IMR-90 (cell line): ENCODE results near the gene FBRSL1. TPM values are rescaled to one million over a fixed set of nuclear protein-coding genes. Genes with fewer than 3 reads are reported as not detected.

Experiments
- ATAC-seq: fragments of 200-7000 bp; cut with Tn5 transposase; 2 replicates; pipeline ENCODE4 v1.9.1; 2020; ENCODE audit warnings: low read depth, mild to moderate bottlenecking, moderate library complexity
- BruUV-seq: library from RNA; stranded (reverse); fragments of 400-500 nt; replicated peaks from 2 replicates; lab custom pipeline; 2021; lab: Mats Ljungman, UMichigan
- CTCF ChIA-PET: fragments of 300-600 bp; formaldehyde crosslinking; extraction: SDS; loops from one replicate; lab custom pipeline; 2021; ENCODE audit warnings: antibody characterized with exemption; lab: Yijun Ruan, JAX
- POLR2A ChIA-PET: fragments of 300-600 bp; sonication (Branson Sonifier 250); formaldehyde crosslinking; loops from one replicate; lab custom pipeline; 2022; ENCODE audit warnings: antibody characterized with exemption; ENCODE audit not compliant: unreplicated experiment; lab: Charles Lee
- DNase-seq: peaks from one replicate; pipeline ENCODE4 v3.0.0; 2013
- H2AFZ ChIP-seq: replicated peaks from 2 replicates; pipeline ENCODE3; 2013; ENCODE audit warnings: low read length, mild to moderate bottlenecking; ENCODE audit not compliant: poor library complexity
- H2AK5ac ChIP-seq: 2 replicates; pipeline ENCODE4 v1.6.1; 2013; ENCODE audit warnings: low read depth, low read length, inconsistent platforms
- H2AK9ac ChIP-seq: replicated peaks from 2 replicates; pipeline ENCODE3; 2013; ENCODE audit warnings: mild to moderate bottlenecking, low read depth, low read length, moderate library complexity; ENCODE audit not compliant: poor library complexity
- H2BK120ac ChIP-seq: 2 replicates; pipeline ENCODE4 v1.6.1; 2013; ENCODE audit warnings: low read depth, low read length, inconsistent platforms
- H2BK15ac ChIP-seq: 3 replicates; pipeline ENCODE4 v1.6.1; 2013; ENCODE audit warnings: low read depth, low read length, inconsistent platforms
- H2BK20ac ChIP-seq: 2 replicates; pipeline ENCODE4 v1.6.1; 2013; ENCODE audit warnings: low read depth, mild to moderate bottlenecking, inconsistent platforms, low read length, moderate library complexity
- H2BK5ac ChIP-seq: 2 replicates; pipeline ENCODE4 v1.6.1; 2013; ENCODE audit warnings: mild to moderate bottlenecking, low read depth, low read length, inconsistent platforms; ENCODE audit not compliant: poor library complexity, severe bottlenecking
- H3K14ac ChIP-seq: replicated peaks from 2 replicates; pipeline ENCODE4 v1.6.1; 2013; ENCODE audit warnings: low read depth, low read length, inconsistent platforms
- H3K18ac ChIP-seq: 2 replicates; pipeline ENCODE4 v1.6.1; 2013; ENCODE audit warnings: low read depth, low read length, control low read depth
- H3K23ac ChIP-seq: 2 replicates; pipeline ENCODE4 v1.6.1; 2013; ENCODE audit warnings: low read depth, low read length, inconsistent platforms
- H3K27ac ChIP-seq: 2 replicates; pipeline ENCODE4 v1.5.1; 2013; ENCODE audit warnings: mild to moderate bottlenecking, control low read depth, low read length; ENCODE audit not compliant: insufficient read depth
- H3K27me3 ChIP-seq: 2 replicates; pipeline ENCODE4 v1.6.1; 2013; ENCODE audit warnings: low read length; ENCODE audit not compliant: control insufficient read depth, insufficient read depth
- H3K36me3 ChIP-seq: 2 replicates; pipeline ENCODE4 v1.6.1; 2013; ENCODE audit warnings: low read length, mixed read lengths; ENCODE audit not compliant: control insufficient read depth, insufficient read depth
- H3K4ac ChIP-seq: 2 replicates; pipeline ENCODE4 v1.6.1; 2013; ENCODE audit warnings: low read depth, low read length, inconsistent platforms
- H3K4me1 ChIP-seq: 2 replicates; pipeline ENCODE4 v1.6.1; 2013; ENCODE audit warnings: low read length, mixed read lengths; ENCODE audit not compliant: control insufficient read depth, insufficient read depth
- H3K4me2 ChIP-seq: 2 replicates; pipeline ENCODE4 v1.6.1; 2013; ENCODE audit warnings: low read depth, mild to moderate bottlenecking, control low read depth, low read length, moderate library complexity
- H3K4me3 ChIP-seq: 2 replicates; pipeline ENCODE4 v1.5.1; 2013; ENCODE audit warnings: low read depth, mild to moderate bottlenecking, control low read depth, low read length, moderate library complexity; ENCODE audit not compliant: insufficient read depth
- H3K56ac ChIP-seq: 2 replicates; pipeline ENCODE4 v1.6.1; 2013; ENCODE audit warnings: low read length, inconsistent platforms; ENCODE audit not compliant: insufficient read depth; ENCODE audit errors: extremely low read depth
- H3K79me1 ChIP-seq, 2 experiments: 2 replicates each; pipeline ENCODE4 v1.6.1; 2013; ENCODE audit warnings: low read length in 2 of 2, inconsistent platforms in 1 of 2, low read depth in 1 of 2
- H3K9ac ChIP-seq: 2 replicates; pipeline ENCODE4 v1.6.1; 2013; ENCODE audit warnings: low read depth, low read length, control low read depth
- H3K9me1 ChIP-seq: 2 replicates; pipeline ENCODE4 v1.6.1; 2013; ENCODE audit warnings: low read length, inconsistent platforms; ENCODE audit not compliant: insufficient read depth
- H3K9me3 ChIP-seq: 2 replicates; pipeline ENCODE4 v1.6.1; 2013; ENCODE audit warnings: low read length; ENCODE audit not compliant: control insufficient read depth, insufficient read depth
- H4K20me1 ChIP-seq: 2 replicates; pipeline ENCODE4 v1.6.1; 2013; ENCODE audit warnings: low read length, inconsistent platforms; ENCODE audit not compliant: insufficient read depth
- H4K5ac ChIP-seq: 2 replicates; pipeline ENCODE4 v1.6.1; 2013; ENCODE audit warnings: mild to moderate bottlenecking, low read depth, low read length, control low read depth
- H4K8ac ChIP-seq, 2 experiments: 2 replicates each; pipeline ENCODE4 v1.6.1; 2013; ENCODE audit warnings: low read depth in 2 of 2, low read length in 2 of 2, control low read depth in 1 of 2, inconsistent platforms in 1 of 2
- H4K91ac ChIP-seq: 2 replicates; pipeline ENCODE4 v1.6.1; 2013; ENCODE audit warnings: low read depth, low read length, inconsistent platforms; ENCODE audit not compliant: insufficient read depth
- CTCF ChIP-seq: conservative IDR thresholded peaks from 2 replicates; pipeline ENCODE4 v1.5.1; 2012; ENCODE audit warnings: mild to moderate bottlenecking, low read depth, low read length, improper control_type of control experiment
- ELK1 ChIP-seq: fragments of 150-350 bp; IDR thresholded peaks from 2 replicates; pipeline ENCODE4 v1.6.1; 2016; ENCODE audit warnings: low read depth, mild to moderate bottlenecking, low read length, moderate library complexity, borderline replicate concordance
- MAZ ChIP-seq: IDR thresholded peaks from 2 replicates; pipeline ENCODE4 v1.6.1; 2012; ENCODE audit warnings: low read depth, mild to moderate bottlenecking, low read length, improper control_type of control experiment, moderate library complexity, borderline replicate concordance
- MXI1 ChIP-seq: IDR thresholded peaks from 2 replicates; pipeline ENCODE4 v1.6.1; 2012; ENCODE audit warnings: low read depth, mild to moderate bottlenecking, low read length, moderate library complexity, borderline replicate concordance
- POLR2A ChIP-seq: IDR thresholded peaks from 2 replicates; pipeline ENCODE4 v1.6.1; 2012; ENCODE audit warnings: mild to moderate bottlenecking, low read depth, low read length
- USF2 ChIP-seq: fragments of 150-350 bp; IDR thresholded peaks from 2 replicates; pipeline ENCODE4 v1.6.1; 2017; ENCODE audit warnings: mild to moderate bottlenecking, antibody characterized with exemption, low read length, low read depth
- WGBS, 2 experiments: methylation state at CpG; one replicate each; pipeline versions ENCODE4 v1.1.5 to v1.1.7; 2013; ENCODE audit warnings: missing lambda C conversion rate in 2 of 2; ENCODE audit not compliant: insufficient read length in 1 of 2; ENCODE audit errors: extremely low coverage in 2 of 2; 5-methylcytosine and 5-hydroxymethylcytosine counted together
- dilution Hi-C: fragments of 300-500 bp; cut with HindIII; formaldehyde crosslinking; loops from one replicate; pipeline ENCODE4 v1.14.3; 2018; ENCODE audit warnings: low sequenced_read_pairs; ENCODE audit not compliant: unreplicated experiment
- in situ Hi-C: fragments of 300-500 bp; cut with MboI; formaldehyde crosslinking; loops from 3 replicates; pipeline ENCODE4 v1.14.3; 2019; ENCODE audit warnings: low sequenced_read_pairs, inconsistent platforms, mixed read lengths
- intact Hi-C: fragments of 100-400 bp; cut with micrococcal nuclease; formaldehyde crosslinking; loops from 2 replicates; pipeline ENCODE4 v1.10.0; 2022
- polyA plus RNA-seq, 3 experiments: library from polyadenylated mRNA; depleted of rRNA; stranded (reverse); fragments of >200 nt; gene quantifications; 2 replicates each; pipeline ENCODE4 v1.2.3, GENCODE V29; 2012; ENCODE audit warnings: low replicate concordance in 1 of 3
- total RNA-seq: library from RNA; depleted of rRNA; stranded (reverse); fragments of >200 nt; gene quantifications from 2 replicates; pipeline ENCODE4 v1.2.3, GENCODE V29; 2012

The FBRSL1 gene
- total and polyA plus RNA-seq, 2 of the 4 experiments (the other 2 are of a cell fraction), result 0.36 to 10.8 TPM

- Histone ChIP-seq H3K36me3 (no peaks in the 10 kb centered on the region), H2BK5ac (no peak overlapping the region), H3K9me3 (no peaks in the 10 kb centered on the region), H3K9me1 (no peaks in the 10 kb centered on the region), H3K27me3 (peaks cover 24% of the 10 kb centered on the region), H4K91ac (no peak overlapping the region), H3K23ac (no peak overlapping the region), H4K8ac (no peak overlapping the region), H2BK120ac (no peak overlapping the region), H3K4ac (no peak overlapping the region), H3K14ac (no peak overlapping the region), H4K5ac (no peak overlapping the region), H2AFZ (no peak overlapping the region), H3K4me3 (no peak overlapping the region), H3K27ac (no peak overlapping the region), H2BK15ac (no peak overlapping the region), H3K56ac (no peak overlapping the region), H3K9ac (no peak overlapping the region), H3K4me2 (no peak overlapping the region), H2AK9ac (no peak overlapping the region), H2BK20ac (no peak overlapping the region), H3K18ac (no peak overlapping the region), H3K79me1 (no peaks in the 10 kb centered on the region), H2AK5ac (no peak overlapping the region), H3K4me1 (no peaks in the 10 kb centered on the region), H4K20me1 (no peaks in the 10 kb centered on the region)
- BruUV-seq, result no TSS peak
- DNase-seq, result no peak
- CTCF ChIA-PET, result no interaction called here
- intact Hi-C loops, result no loop called here
- dilution Hi-C loops, result no loop called here
- in situ Hi-C loops, result no loop called here
- TF ChIP-seq MXI1 (no peak), POLR2A (no peak), USF2 (no peak), CTCF (no peak), ELK1 (no peak), MAZ (no peak)
- WGBS, 2 experiments, result 90% methylated on average over 4 of the region's 11 CpGs; no CpG with 5 or more reads in 1 of the 2 experiments
- POLR2A ChIA-PET, result no interaction called here
- no peak for ATAC-seq
These were observed 8.6 kb upstream of the FBRSL1 start for GRCh38 chr12:132481345-132481744.
